ENCODE results near the gene DDX31.

DDX31 gene

GRCh38 chr9:132630811-132631210, 39.0 kb downstream of the DDX31 start:
- ChIA-PET POLR2A (ENCODE audit: low non-redundant PET) (no interaction called here), CTCF (interaction anchor here (0.5 to 1.2 kb wide), 2 partner anchors 11 to 14 kb away, joined by 3 to 4 read pairs; no protein-coding TSS in a partner anchor)
- TF ChIP-seq, protein P1, sequence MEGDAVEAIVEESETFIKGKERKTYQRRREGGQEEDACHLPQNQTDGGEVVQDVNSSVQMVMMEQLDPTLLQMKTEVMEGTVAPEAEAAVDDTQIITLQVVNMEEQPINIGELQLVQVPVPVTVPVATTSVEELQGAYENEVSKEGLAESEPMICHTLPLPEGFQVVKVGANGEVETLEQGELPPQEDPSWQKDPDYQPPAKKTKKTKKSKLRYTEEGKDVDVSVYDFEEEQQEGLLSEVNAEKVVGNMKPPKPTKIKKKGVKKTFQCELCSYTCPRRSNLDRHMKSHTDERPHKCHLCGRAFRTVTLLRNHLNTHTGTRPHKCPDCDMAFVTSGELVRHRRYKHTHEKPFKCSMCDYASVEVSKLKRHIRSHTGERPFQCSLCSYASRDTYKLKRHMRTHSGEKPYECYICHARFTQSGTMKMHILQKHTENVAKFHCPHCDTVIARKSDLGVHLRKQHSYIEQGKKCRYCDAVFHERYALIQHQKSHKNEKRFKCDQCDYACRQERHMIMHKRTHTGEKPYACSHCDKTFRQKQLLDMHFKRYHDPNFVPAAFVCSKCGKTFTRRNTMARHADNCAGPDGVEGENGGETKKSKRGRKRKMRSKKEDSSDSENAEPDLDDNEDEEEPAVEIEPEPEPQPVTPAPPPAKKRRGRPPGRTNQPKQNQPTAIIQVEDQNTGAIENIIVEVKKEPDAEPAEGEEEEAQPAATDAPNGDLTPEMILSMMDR (conservative IDR thresholded peaks at IDR 0.05; ENCODE audit: low read depth), result no peak
- no peak overlapping the region for H3K27ac ChIP-seq
- DNase-seq (ENCODE audit: low spot score), result peak; percentile 80

DNA sequence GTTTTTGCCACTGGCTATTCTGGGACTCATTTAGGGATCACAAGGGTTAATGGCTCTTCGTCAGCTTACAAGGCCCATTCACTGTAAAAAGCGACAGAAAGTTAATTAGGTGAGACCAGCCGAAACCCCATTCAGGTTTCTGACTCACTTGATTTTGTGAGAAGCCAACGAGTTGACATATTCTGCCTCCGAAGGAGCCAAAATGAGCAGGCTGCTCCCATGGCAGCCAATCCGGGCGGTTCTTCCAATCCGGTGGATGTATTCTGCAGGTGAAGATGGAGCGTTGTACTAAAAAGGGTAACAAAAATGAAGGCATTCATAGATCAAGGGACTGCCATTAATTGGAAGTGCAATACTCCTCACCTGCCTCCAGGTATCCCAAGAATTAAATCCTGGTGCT, 39.7 kb downstream of the DDX31 start:
- TF ChIP-seq, protein P1 (conservative IDR thresholded peaks at IDR 0.05; ENCODE audit: low read depth), result no peak
- ChIA-PET POLR2A (ENCODE audit: low non-redundant PET) (no interaction called here), CTCF (interaction anchor here (0.5 kb wide), 1 partner anchor 11 kb away, joined by 4 read pairs; no protein-coding TSS in a partner anchor)
- DNase-seq (ENCODE audit: low spot score), result no peak
- H3K27ac ChIP-seq, result no peak overlapping the region

- ChIA-PET POLR2A (ENCODE audit: low non-redundant PET) (no interaction called here), CTCF (no interaction called here)
- H3K27ac ChIP-seq, result no peak overlapping the region
- TF ChIP-seq, protein P1 (conservative IDR thresholded peaks at IDR 0.05; ENCODE audit: low read depth), result no peak
- DNase-seq (ENCODE audit: low spot score), result no peak
Measured at GRCh38 chr9:132628746-132629145, 41.0 kb downstream of the DDX31 start.

DNA sequence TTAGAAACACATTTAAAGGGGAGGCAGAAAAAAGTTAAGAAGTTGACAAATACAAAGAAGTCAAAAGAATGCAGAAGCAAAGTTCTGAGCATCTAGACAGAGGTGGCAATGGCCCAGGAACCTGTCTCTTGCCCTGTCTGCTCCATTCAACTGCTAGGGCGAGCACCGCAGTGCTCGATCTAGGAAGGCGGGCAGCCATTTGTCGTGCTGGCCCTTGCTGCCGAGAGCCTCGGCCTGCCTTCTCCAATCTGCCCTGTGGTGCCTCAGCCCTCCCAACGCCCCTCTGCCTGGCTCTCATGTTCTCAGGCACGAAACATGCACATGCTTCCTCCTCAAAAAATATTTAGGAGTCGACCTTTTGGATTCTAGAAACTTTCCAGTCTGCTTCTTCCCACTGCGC, 42.2 kb downstream of the DDX31 start:
- CTCF ChIA-PET, result no interaction called here

GRCh38 chr9:132627106-132627505, 42.7 kb downstream of the DDX31 start:
- TF ChIP-seq, protein P1 (conservative IDR thresholded peaks at IDR 0.05; ENCODE audit: low read depth), result no peak
- CTCF ChIA-PET, result no interaction called here
- no peak overlapping the region for H3K27ac ChIP-seq
- DNase-seq (ENCODE audit: low spot score), result no peak
- POLR2A ChIA-PET (ENCODE audit: low non-redundant PET), result interaction anchor here (0.7 kb wide), 1 partner anchor 1012 kb away, joined by 3 read pairs; no protein-coding TSS in a partner anchor

More for the DNA sequence above, 42.2 kb downstream of the DDX31 start:
- POLR2A ChIA-PET (ENCODE audit: low non-redundant PET), result interaction anchor here (0.7 kb wide), 1 partner anchor 1013 kb away, joined by 3 read pairs; no protein-coding TSS in a partner anchor
- H3K27ac ChIP-seq, result no peak overlapping the region
- no peak for DNase-seq (ENCODE audit: low spot score)
- TF ChIP-seq, protein P1 (conservative IDR thresholded peaks at IDR 0.05; ENCODE audit: low read depth), result no peak

GRCh38 chr9:132626285-132626684, 43.5 kb downstream of the DDX31 start:
- TF ChIP-seq, protein P1 (conservative IDR thresholded peaks at IDR 0.05; ENCODE audit: low read depth), result no peak
- CTCF ChIA-PET, result interaction anchor here (0.6 to 0.7 kb wide), 2 partner anchors 34 to 306 kb away, joined by 3 to 4 read pairs; no protein-coding TSS in a partner anchor
- H3K27ac ChIP-seq, result no peak overlapping the region
- no peak for DNase-seq (ENCODE audit: low spot score)
- POLR2A ChIA-PET (ENCODE audit: low non-redundant PET), result interaction anchor here (0.7 kb wide), 1 partner anchor 48 kb away, joined by 3 read pairs; no protein-coding TSS in a partner anchor
